GM12878 (cell line): ENCODE measurements around the gene TPM4. TPM values are rescaled to one million over a fixed set of nuclear protein-coding genes. Genes with fewer than 3 reads are reported as not detected.

Experiments
- ATAC-seq: fragments of 200-7000 bp; cut with Tn5 transposase; 3 replicates; pipeline ENCODE4 v1.9.1; 2020; ENCODE audit warnings: mild to moderate bottlenecking, moderate library complexity
- BruUV-seq: library from RNA; stranded (reverse); fragments of 400-500 nt; replicated peaks from 2 replicates; lab custom pipeline; 2021; lab: Mats Ljungman, UMichigan
- CTCF ChIA-PET: fragments of 300-600 bp; sonication (Branson Sonifier 250); formaldehyde crosslinking; extraction: SDS; loops from one replicate; lab custom pipeline; 2021; ENCODE audit warnings: inconsistent platforms; lab: Yijun Ruan, JAX
- POLR2A ChIA-PET: fragments of 350-600 bp; formaldehyde crosslinking; extraction: SDS; loops from one replicate; lab custom pipeline; 2021; ENCODE audit warnings: inconsistent platforms; lab: Charles Lee
- RAD21 ChIA-PET: fragments of 300-600 bp; sonication (Branson Sonifier 250); formaldehyde crosslinking; loops from one replicate; lab custom pipeline; 2023; ENCODE audit warnings: antibody characterized with exemption; ENCODE audit not compliant: unreplicated experiment; lab: Charles Lee
- SMC1A ChIA-PET: fragments of 300-600 bp; sonication (Branson Sonifier 250); formaldehyde crosslinking; loops from one replicate; lab custom pipeline; 2023; ENCODE audit not compliant: unreplicated experiment, uncharacterized antibody; lab: Charles Lee
- DNase-seq: peaks from one replicate; pipeline ENCODE4 v3.0.0-alpha.2; 2011; ENCODE audit warnings: low read depth, low spot score
- FAIRE-seq: peaks from 3 replicates; lab custom pipeline; 2011; peaks lifted over from hg19 to GRCh38; lab: Jason Lieb, UNC
- H2AFZ ChIP-seq: 2 replicates; pipeline ENCODE4 v1.6.0; 2011; ENCODE audit warnings: low read depth, low read length, control low read depth; ENCODE audit not compliant: control insufficient read depth
- H3K27ac ChIP-seq: 2 replicates; pipeline ENCODE4 v1.5.1; 2011; ENCODE audit warnings: control low read depth; ENCODE audit not compliant: control insufficient read depth, insufficient read depth
- H3K27me3 ChIP-seq, 2 experiments: replicated peaks in 1 of 2; 2 replicates each; pipeline versions ENCODE4 v1.6.0 to v1.6.1; 2011; ENCODE audit warnings: low read length in 1 of 2; ENCODE audit not compliant: control insufficient read depth in 2 of 2, insufficient read depth in 2 of 2
- H3K36me3 ChIP-seq, 2 experiments: 2 replicates each; pipeline ENCODE4 v1.5.1; 2011; ENCODE audit warnings: low read length in 1 of 2; ENCODE audit not compliant: control insufficient read depth in 2 of 2, insufficient read depth in 2 of 2
- H3K4me1 ChIP-seq: 2 replicates; pipeline ENCODE4 v1.6.1; 2011; ENCODE audit warnings: mild to moderate bottlenecking, low read length, moderate library complexity, mixed read lengths; ENCODE audit not compliant: control insufficient read depth, insufficient read depth
- H3K4me2 ChIP-seq: 2 replicates; pipeline ENCODE4 v1.6.0; 2011; ENCODE audit warnings: control low read depth; ENCODE audit not compliant: control insufficient read depth, insufficient read depth
- H3K4me3 ChIP-seq: fragments of 200-600 bp; sonication (generic); 2 replicates; pipeline ENCODE4 v1.5.1; 2016
- H3K79me2 ChIP-seq: 2 replicates; pipeline ENCODE4 v1.6.0; 2011; ENCODE audit warnings: low read length; ENCODE audit not compliant: control insufficient read depth, insufficient read depth
- H3K9ac ChIP-seq: 2 replicates; pipeline ENCODE4 v1.8.0; 2011; ENCODE audit warnings: low read length, control low read depth, mixed read lengths; ENCODE audit not compliant: control insufficient read depth, insufficient read depth
- H3K9me3 ChIP-seq: replicated peaks from 3 replicates; pipeline ENCODE4 v1.5.1; 2011; ENCODE audit warnings: mild to moderate bottlenecking, low read length; ENCODE audit not compliant: control insufficient read depth, insufficient read depth
- H4K20me1 ChIP-seq: 2 replicates; pipeline ENCODE4 v1.6.0; 2011; ENCODE audit not compliant: control insufficient read depth, insufficient read depth
- CREM ChIP-seq: IDR thresholded peaks from 2 replicates; pipeline ENCODE4 v1.6.1; 2014; ENCODE audit warnings: antibody characterized with exemption, low read depth
- CUX1 ChIP-seq: IDR thresholded peaks from 2 replicates; pipeline ENCODE4 v1.6.1; 2012; ENCODE audit warnings: improper control_type of control experiment, low read depth, low read length; ENCODE audit not compliant: insufficient replicate concordance
- WGBS: methylation state at CpG from one replicate; pipeline ENCODE4 v1.1.6; 2016; ENCODE audit warnings: low lambda C conversion rate; ENCODE audit not compliant: insufficient replicate concordance, insufficient coverage; ENCODE audit errors: missing lambda C conversion rate; 5-methylcytosine and 5-hydroxymethylcytosine counted together
- in situ Hi-C: fragments of 300-500 bp; cut with MboI; formaldehyde crosslinking; loops from 9 replicates; pipeline ENCODE4 v1.14.3; 2018; ENCODE audit warnings: mixed read lengths
- intact Hi-C: fragments of 100-400 bp; cut with micrococcal nuclease; formaldehyde crosslinking; loops from one replicate; pipeline ENCODE4 v1.14.2; 2022; ENCODE audit not compliant: unreplicated experiment
- polyA plus RNA-seq, 11 experiments: library from polyadenylated mRNA; depleted of rRNA in 4 of 11; unstranded in 6 of 11; stranded (reverse) in 5 of 11; fragments of >200 nt; fragmentation: Nextera tagmentation in 4 of 11; fragmentation: Illumina TruSeq in 1 of 11; extraction: Ambion mirVana in 4 of 11; extraction: Trizol in 1 of 11; gene quantifications; 1 replicate in 1 of 11; 2 replicates in 10 of 11; pipeline versions ENCODE4 v1.2.1 to v1.2.3, GENCODE V29; 2011 to 2016; ENCODE audit warnings: inconsistent platforms in 2 of 11, missing spikeins in 2 of 11, low read depth in 1 of 11
- total RNA-seq, 4 experiments: library from RNA; depleted of rRNA in 3 of 4; stranded (reverse); fragments of >200 nt in 3 of 4; fragmentation: Illumina TruSeq in 1 of 4; extraction: Trizol in 1 of 4; gene quantifications; 2 replicates each; pipeline versions ENCODE4 v1.2.1 to v1.2.3, GENCODE V29; 2013 to 2021

The TPM4 gene
- total and polyA plus RNA-seq, 10 of the 15 experiments (the other 5 are each of a cell fraction or from before 2014, with no cell fraction given), result 183 to 620 (median 407) TPM

GRCh38 chr19:16073481-16073880, 2.8 kb upstream of the TPM4 start:
- no peaks in the 10 kb centered on the region for H3K27me3 ChIP-seq
- FAIRE-seq, result no peak
- RAD21 ChIA-PET, result interaction anchor here (1.6 to 1.8 kb wide), 2 partner anchors 35 to 112 kb away, joined by 4 to 7 read pairs; partner anchors contain the start of gene FAM32A
- H3K79me2 ChIP-seq, result peaks cover 36% of the 10 kb centered on the region
- in situ Hi-C loops, result no loop called here
- H2AFZ ChIP-seq, result no peak overlapping the region
- no peak for TF ChIP-seq CUX1
- TF ChIP-seq CREM, result no peak
- TF ChIP-seq, all 136 proteins: peak for 0
- WGBS, result 92% methylated on average over 7 of the region's 7 CpGs
- CTCF ChIA-PET, result interaction anchor here (0.6 to 6.8 kb wide), 11 partner anchors 9 to 113 kb away, joined by 3 to 45 read pairs (median 3); partner anchors contain the start of gene FAM32A
- DNase-seq, result no peak
- Histone ChIP-seq H3K36me3 (no peaks in the 10 kb centered on the region), H4K20me1 (no peaks in the 10 kb centered on the region), H3K9me3 (no peaks in the 10 kb centered on the region), H3K4me1 (peaks cover 18% of the 10 kb centered on the region), H3K4me3 (no peak overlapping the region), H3K4me2 (no peak overlapping the region), H3K27ac (no peak overlapping the region), H3K9ac (no peak overlapping the region)
- intact Hi-C loops, result no loop called here
- ATAC-seq, result no peak
- POLR2A ChIA-PET, result interaction anchor here (0.6 to 1.2 kb wide), 4 partner anchors 11 to 101 kb away, joined by 3 to 7 read pairs (median 4); partner anchors contain the start of gene HSH2D
- SMC1A ChIA-PET, result interaction anchor here (0.7 to 4.0 kb wide), 6 partner anchors 9 to 111 kb away, joined by 3 to 13 read pairs (median 4); partner anchors contain the start of gene FAM32A
- BruUV-seq, result no TSS peak
